NCI-H345 (cell line): ENCODE measurements around the gene PIP5K1C.

Experiments
- DNase-seq: peaks from one replicate; lab custom pipeline; 2025; lab: John Stamatoyannopoulos, UW

Gene PIP5K1C

GRCh38 chr19:3609779-3610719 is 90.2 kb downstream of the PIP5K1C start:
- DNase-seq = no peak

DNA sequence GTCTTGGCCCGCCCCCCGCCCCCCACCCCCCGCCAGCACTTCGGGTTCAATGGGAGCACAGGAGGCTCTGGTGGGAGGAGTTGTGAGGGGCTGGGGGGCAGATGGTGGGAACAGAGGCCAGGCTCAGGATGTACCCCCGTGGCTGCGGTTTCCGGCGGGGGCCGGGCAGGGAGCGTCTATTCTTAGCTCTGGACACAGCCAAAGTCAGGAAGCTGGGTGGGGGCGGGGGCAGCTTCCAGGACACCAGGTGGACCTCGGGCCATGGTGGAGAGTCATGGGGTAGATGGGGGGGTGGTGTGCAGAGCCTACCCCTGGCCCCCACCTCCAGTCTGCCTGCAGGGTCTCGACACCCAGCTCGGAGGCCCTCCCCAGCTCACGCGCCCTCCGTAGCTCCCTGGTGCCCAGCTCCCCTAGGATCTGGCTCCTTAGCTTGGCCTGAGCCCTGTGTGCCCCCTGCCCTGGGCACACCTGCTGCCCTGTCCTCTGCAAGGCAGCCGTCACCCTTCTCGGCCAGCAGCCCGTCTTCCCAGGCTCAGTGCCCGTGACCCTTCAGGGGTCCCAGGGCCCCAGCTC is 91.4 kb downstream of the PIP5K1C start:
- DNase-seq = no peak

GRCh38 chr19:3608079-3608641 is 92.1 kb downstream of the PIP5K1C start:
- DNase-seq = no peak

DNA sequence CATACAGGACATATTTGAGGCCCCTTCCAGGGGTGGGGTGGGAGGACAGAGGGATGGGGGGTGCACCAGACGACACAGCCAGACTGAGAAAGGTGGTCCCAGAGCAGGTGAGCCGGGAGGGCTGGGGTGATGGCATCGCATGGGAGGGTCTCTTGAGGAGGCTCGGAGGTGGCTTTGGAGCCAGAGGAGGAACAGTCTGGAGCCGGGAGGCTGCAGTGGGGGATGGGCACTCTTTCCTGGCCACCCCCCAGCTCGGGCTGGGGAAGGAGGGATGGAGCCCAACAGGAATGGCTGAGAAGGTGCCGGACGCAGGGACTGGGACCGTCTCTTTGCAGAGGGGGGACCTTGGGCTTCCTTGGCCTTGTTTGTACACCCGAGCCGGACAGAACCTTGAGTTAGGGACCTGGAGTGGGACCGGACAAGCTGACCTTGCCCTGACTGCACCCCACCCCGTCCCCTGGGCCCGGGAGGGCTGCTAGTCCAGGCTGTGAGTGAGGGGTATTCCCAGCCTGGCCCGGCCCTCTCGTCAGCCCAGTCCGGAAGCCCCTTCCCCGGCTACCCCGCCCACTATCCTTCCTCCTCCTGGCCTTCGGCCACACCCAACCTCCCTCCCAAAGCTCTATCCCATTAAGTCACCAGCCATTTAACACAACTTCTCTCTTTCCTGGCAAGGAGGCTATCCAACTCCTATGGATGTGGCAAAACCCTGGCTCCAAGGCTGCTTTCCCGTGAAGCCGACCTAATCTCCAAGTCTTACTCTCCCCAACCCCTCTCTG is 92.8 kb downstream of the PIP5K1C start:
- DNase-seq = no peak

DNA sequence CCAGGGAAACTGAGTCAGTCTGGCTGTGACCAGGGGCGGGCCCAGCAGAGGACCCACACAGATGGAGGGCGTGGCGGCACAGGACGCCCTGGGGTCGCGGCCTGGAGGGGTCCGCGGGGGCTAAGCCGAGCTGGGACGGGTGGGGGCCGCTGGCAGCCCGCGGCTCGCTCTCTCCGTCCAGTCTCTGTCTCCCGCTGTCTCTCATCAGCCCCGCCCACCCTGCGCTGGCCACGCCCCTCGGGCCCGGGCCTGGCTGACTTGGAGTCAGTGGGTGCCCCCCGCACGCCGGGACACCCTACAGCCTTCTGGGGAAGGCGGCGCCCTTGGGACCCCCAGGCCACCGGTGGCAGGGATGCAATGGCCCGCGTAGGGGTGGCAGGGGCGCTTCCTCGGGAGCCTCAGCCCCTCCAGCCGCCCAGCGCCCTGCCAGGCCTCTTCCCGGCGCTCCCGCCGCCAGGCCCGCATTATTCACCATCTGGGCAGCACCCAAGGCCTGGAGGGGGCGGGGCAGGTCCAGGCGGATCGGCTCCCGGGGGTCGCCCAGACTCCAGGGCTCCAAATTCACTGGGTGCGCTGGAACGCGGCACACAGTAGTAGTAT is 93.5 kb downstream of the PIP5K1C start, which contains the start of gene TBXA2R:
TSS of gene TBXA2R (minus strand) at position 186 of the 600 bp plus-strand sequence. CDS start 6,241 bp downstream, outside the sequence.
- peak; percentile 53 for DNase-seq

GRCh38 chr19:3606174-3606689 is 94.0 kb downstream of the PIP5K1C start:
- peak; percentile 75 for DNase-seq

- no peak for DNase-seq
Measured at GRCh38 chr19:3605770-3606169, 94.5 kb downstream of the PIP5K1C start.

DNA sequence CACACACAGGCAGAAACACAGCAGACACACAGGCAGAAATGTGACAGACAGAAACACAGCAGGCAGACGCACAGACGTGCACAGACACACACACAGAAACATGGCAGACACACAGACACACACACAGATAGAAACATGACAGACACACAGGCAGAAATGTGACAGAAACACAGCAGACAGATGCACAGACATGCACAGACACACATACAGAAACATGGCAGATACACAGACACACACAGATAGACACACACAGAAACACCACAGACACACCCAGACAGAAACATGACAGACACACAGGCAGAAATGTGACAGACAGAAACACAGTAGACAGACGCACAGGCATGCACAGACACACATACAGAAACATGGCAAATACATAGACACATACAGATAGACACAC is 94.9 kb downstream of the PIP5K1C start:
- no peak for DNase-seq

DNA sequence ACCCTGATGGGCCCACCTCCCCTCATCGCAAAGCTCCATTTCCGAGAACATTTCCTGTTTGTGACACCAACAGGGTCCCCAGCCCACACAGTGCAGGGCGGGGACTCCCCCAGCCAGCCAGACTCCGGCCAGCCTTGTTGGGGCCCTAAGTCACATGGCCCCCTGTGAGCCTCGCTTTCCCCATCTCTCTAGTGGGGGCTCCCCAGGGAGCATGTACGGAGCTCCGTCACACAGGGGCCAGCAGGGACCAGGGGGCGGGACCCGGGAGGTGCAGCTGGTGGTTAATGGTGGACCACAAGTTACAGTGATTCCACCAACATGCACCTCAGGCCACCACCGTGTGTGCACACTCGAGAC is 95.3 kb downstream of the PIP5K1C start:
- DNase-seq = no peak

GRCh38 chr19:3604227-3604986 is 95.9 kb downstream of the PIP5K1C start:
- no peak for DNase-seq

DNA sequence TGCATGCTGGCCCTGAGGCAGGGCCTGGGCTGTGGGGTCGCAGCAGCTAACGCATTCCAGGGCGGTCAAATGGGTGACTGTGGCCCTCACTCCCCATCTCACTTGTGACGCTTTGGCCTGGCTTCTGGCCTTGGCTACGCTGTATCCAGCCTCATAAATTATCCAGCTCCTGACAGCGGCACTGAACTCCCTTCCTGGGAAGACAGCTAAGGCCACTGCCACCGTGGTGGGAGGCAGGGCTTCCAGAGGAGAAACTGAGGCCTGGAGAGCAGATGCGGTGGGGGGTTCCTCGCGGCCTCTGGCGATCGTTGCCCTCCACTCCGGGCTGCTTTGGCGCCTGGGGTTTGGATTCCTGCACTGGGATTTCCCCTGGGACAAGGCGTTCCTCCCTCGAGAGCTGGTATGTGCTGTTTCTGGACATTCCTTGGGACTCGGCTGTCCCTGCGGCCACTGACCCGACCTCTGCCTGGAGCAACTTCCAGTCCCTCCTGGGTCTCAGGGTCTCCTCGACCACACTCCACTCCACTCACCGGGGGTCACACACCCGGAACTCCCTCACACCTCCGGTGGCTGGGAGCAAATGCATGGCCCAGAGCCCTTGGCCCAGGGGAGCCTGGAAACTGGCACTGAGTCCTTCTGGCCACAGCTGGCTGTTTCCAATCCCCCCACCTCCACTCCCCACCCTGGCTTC is 97.0 kb downstream of the PIP5K1C start:
- no peak for DNase-seq

GRCh38 chr19:3601021-3601420 is 99.2 kb downstream of the PIP5K1C start:
- DNase-seq = no peak

- DNase-seq = no peak
Measured at GRCh38 chr19:3599776-3600187, 100.5 kb downstream of the PIP5K1C start.

GRCh38 chr19:3595521-3596061 is 104.7 kb downstream of the PIP5K1C start:
- no peak for DNase-seq

- no peak for DNase-seq
Measured at GRCh38 chr19:3593156-3593555, 107.1 kb downstream of the PIP5K1C start.

DNA sequence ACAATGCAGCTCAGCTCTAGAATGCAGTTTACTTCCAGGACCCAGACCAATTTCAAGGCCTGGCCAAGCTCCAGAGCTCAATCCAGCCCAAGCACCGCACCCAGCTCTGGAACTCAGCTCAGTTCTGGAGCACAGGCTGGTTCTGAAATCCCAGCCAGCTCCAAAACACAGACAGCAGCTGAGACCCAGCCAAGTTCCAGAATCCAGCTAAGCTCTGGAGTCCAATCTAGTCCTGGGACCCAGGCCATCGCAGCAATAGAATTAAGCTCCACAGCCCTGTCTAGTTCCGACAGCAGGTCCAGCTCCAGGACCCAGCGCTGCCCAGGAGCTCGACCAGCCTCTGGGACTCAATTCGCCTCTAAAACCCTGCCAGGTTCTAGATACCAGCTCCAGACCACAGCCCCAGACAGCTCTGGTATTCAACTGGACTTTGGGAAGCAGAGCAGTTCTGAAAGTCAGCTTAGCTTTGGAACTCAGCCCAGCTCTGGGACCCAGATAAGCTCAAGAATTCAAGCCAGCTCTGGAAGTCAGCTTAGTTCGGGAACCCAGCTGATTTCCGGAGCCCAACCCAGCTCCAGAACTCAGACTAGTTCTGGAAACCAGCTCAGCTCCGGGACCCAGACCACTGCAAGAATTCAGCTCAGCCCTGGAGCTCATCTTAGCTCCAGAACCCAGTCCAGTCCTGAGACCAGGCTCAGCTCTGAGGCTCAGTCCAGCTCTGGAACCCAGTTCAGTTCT is 108.2 kb downstream of the PIP5K1C start:
- no peak for DNase-seq

DNA sequence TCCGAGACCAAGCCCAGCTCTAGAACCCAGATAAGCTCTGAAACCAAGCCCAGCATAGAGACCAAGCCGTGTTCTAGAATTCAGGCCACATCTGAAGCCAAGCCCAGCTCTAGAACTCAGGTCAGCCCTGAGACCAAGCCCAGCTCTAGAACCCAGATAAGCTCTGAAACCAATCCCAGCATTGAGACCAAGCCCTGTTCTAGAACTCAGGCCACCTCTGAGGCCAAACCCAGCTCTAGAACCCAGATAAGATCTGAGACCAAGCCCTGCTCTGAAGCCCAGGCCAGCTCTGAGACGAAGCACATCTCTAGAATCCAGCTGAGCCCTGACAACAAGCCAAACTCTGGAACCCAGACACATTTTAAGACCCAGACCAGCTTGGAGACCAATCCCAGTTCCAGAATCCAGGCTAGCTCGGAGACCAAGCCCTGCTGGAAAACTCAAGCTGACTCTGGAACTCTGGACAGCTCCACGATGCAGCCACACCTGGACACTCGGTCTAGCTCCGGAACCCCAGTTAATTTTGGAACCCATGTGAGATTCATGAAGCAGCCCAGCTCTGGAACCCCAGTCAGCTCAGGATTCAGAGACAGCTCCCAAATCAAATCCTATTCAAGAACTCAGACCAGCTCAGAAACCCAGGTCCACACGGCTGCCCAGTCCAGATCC is 109.1 kb downstream of the PIP5K1C start:
- DNase-seq = no peak

DNA sequence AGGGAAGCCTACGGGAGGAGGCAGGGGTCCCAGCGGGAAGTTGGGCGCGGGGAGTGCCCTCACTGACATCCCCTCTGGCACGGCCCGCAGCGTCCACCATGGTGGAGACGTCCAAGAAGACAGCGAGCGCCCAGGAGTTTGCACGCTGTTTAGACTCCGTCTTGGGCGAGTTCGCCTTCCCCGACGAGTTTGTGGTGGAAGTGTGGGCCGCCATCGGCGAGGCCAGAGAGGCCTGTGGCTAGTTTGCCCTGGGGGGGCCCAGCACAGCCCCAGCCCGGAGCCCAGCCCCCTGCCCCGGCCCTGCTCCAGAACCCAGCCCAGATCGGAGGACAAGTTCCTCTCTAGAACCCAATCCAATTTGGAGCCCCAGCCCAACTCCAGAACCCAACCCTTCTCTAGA is 110.3 kb downstream of the PIP5K1C start:
- no peak for DNase-seq

DNA sequence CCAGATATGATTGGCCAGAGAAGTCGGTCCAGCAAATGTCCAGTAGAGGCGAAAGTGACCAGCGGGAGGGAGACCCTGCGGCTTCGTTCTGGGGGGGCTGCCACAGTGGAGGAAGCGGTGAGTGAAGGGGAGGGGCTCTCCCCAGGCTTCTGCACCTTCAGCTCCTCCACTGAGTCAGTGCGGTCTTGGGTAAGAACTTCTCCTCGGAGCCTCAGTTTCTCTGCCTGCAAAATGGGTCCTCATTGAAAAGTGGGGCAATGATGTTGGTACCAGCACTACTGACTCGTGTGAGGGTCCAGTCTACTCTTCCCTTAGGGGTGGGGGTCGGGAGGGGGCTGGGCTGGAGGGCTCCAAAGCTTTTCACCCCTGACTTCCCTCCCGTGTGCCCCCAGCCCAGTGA is 110.8 kb downstream of the PIP5K1C start:
- no peak for DNase-seq
